ENCODE data around the gene PC. TPM values are rescaled to one million over a fixed set of nuclear protein-coding genes. Genes with fewer than 3 reads are reported as not detected.

Gene PC
- polyA plus RNA-seq, 3 donors = 4.6 to 7.1 (median 6.0) TPM

DNA sequence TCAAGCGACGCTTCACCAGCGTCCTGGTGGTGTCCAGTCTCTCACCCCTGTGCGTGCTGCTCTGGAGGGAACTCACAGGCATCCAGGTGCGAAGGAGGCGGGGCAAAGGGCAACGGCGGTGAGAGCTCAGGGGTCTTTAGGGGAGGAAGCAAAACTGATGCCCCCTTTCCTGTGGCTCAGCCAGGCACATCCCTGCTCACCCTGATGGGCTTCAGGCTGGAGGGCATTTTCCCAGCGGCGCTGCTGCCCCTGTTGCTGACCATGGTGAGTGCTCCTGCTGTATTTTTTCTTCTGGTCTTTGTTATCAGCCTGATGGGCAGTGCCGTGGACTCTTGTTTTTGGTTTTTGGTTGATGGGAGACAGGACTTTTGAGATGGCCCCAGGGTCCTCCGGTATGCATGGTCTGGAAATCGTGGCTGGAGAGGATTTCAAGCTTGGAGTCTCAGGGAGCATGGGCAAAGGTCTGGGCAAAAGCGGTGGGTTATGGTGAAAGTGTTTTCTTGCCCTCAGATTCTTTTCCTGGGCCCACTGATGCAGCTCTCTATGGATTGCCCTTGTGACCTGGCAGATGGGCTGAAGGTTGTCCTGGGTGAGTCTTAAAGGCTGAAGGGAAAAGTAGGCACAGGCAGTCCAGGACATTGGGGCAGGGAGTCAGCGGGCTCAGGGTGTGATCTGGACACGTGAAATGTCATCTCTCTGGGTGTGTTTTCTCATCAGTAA lies 114.2 kb downstream of the PC start:
- Histone ChIP-seq H3K9ac (ENCODE audit: insufficient read depth, low read length, poor library complexity, severe bottlenecking) (peak overlapping the region; percentile 100), H3K36me3 (replicated peaks in 1 of 2; ENCODE audit: control insufficient read depth in 1 of 2, insufficient read depth in 2 of 2, low read length in 2 of 2) (peaks cover 37 to 41% of the 10 kb centered on the region in 2 donors), H3K4me1 (ENCODE audit: control insufficient read depth in 1 of 2, insufficient read depth in 2 of 2, low read length in 2 of 2) (peaks cover 23 to 30% of the 10 kb centered on the region in 2 donors), H3K27me3 (ENCODE audit: control insufficient read depth in 2 of 2, insufficient read depth in 2 of 2, low read length in 2 of 2) (no peaks in the 10 kb centered on the region), H4K20me1 (ENCODE audit: insufficient read depth, low read length) (peaks cover 35% of the 10 kb centered on the region), H3K79me2 (ENCODE audit: insufficient read depth, low read length) (peaks cover 62% of the 10 kb centered on the region), H3K4me3 (replicated peaks in 1 of 3; ENCODE audit: low read depth in 2 of 3, low read length in 3 of 3) (peak overlapping the region; percentile 76 to 91 (median 82)), H3K27ac (ENCODE audit: low read depth in 1 of 2, low read length in 2 of 2) (peak overlapping the region in 1 of 2 donors; percentile 98), H3K4me2 (replicated peaks; ENCODE audit: extremely low read depth, low read length, poor library complexity, severe bottlenecking) (peak overlapping the region; percentile 95), H2AFZ (ENCODE audit: insufficient read depth, low read depth, low read length, poor library complexity, severe bottlenecking) (peak overlapping the region; percentile 87), H3K9me3 (replicated peaks in 1 of 2; ENCODE audit: control insufficient read depth in 1 of 2, insufficient read depth in 1 of 2, low read length in 2 of 2) (no peaks in the 10 kb centered on the region)
- DNase-seq = peak in 1 of 3 donors; percentile 2
- Mint-ChIP-seq H3K36me3 (peaks cover 29 to 46% of the 10 kb centered on the region in 2 donors), H3K27ac (peak overlapping the region; percentile 83 to 93 (median 90)), H3K4me3 (peak overlapping the region; percentile 78 to 91), H3K27me3 (ENCODE audit: low read depth in 3 of 3) (no peaks in the 10 kb centered on the region), H3K4me1 (peaks cover 37% of the 10 kb centered on the region), H3K9me3 (no peaks in the 10 kb centered on the region)
- 24% methylated on average over 16 of the region's 16 CpGs for WGBS (ENCODE audit: insufficient coverage)
- intact Hi-C loops (cut with micrococcal nuclease) = loop anchor here (2.0 to 10.0 kb wide), 3 partner anchors 429 to 551 kb away; partner anchors contain the start of genes BRMS1 (in 1 of the 2) and RAD9A (in 1 of the 2)
- TF ChIP-seq, protein P1, sequence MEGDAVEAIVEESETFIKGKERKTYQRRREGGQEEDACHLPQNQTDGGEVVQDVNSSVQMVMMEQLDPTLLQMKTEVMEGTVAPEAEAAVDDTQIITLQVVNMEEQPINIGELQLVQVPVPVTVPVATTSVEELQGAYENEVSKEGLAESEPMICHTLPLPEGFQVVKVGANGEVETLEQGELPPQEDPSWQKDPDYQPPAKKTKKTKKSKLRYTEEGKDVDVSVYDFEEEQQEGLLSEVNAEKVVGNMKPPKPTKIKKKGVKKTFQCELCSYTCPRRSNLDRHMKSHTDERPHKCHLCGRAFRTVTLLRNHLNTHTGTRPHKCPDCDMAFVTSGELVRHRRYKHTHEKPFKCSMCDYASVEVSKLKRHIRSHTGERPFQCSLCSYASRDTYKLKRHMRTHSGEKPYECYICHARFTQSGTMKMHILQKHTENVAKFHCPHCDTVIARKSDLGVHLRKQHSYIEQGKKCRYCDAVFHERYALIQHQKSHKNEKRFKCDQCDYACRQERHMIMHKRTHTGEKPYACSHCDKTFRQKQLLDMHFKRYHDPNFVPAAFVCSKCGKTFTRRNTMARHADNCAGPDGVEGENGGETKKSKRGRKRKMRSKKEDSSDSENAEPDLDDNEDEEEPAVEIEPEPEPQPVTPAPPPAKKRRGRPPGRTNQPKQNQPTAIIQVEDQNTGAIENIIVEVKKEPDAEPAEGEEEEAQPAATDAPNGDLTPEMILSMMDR (IDR thresholded peaks at IDR 0.05) = no peak

DNA sequence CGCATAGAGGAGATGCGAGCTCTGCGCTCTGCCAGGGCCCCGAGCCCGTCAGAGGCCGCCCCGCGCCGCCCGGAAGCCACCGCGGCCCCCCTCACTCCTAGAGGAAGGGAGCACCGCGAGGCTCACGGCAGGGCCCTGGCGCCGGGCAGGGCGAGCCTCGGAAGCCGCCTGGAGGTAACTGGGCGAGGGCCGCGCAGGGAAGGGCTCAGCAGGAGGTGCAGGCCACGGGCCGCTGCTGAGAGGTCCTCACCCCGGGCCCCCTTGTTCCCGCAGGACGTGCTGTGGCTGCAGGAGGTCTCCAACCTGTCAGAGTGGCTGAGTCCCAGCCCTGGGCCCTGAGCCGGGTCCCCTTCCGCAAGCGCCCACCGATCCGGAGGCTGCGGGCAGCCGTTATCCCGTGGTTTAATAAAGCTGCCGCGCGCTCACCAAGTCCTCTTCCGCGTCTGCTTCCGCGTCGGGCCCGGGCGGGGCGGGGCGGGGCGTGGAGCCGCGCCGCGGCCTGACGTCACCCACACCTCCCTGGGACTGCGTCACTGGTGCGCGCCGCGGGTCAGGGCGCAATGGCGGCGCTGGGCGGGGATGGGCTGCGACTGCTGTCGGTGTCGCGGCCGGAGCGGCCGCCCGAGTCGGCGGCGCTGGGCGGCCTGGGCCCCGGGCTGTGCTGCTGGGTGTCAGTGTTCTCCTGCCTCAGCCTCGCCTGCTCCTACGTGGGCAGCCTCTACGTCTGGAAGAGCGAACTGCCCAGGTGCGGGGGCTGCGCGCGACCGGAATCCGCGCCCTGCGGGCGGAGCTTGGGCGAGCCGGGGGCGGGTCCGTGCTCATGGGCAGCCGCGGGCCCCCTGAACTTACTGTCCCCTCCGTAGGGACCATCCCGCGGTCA lies 115.0 kb downstream of the PC start, which contains the start of gene RCE1:
Gene RCE1 (plus strand): TSS at position 546 of the 880 bp plus-strand sequence. CDS start 15 bp downstream, at position 561.
- DNase-seq = peak; percentile 84 to 93 (median 85)
- intact Hi-C loops (cut with micrococcal nuclease) = loop anchor here (2.0 to 10.0 kb wide), 3 partner anchors 428 to 552 kb away; partner anchors contain the start of genes BRMS1 (in 1 of the 2) and RAD9A (in 1 of the 2)
- Mint-ChIP-seq H3K9me3 (no peaks in the 10 kb centered on the region), H3K4me1 (peaks cover 37% of the 10 kb centered on the region), H3K36me3 (peaks cover 29 to 42% of the 10 kb centered on the region in 2 donors), H3K4me3 (peak within 1 kb of the TSS; percentile 90 to 94), H3K27ac (peak within 1 kb of the TSS; percentile 92 to 97 (median 93)), H3K27me3 (ENCODE audit: low read depth in 3 of 3) (no peaks in the 10 kb centered on the region)
- H3K4me1 ChIP-seq (ENCODE audit: control insufficient read depth in 1 of 2, insufficient read depth in 2 of 2, low read length in 2 of 2) = peaks cover 23 to 30% of the 10 kb centered on the region in 2 donors
- H3K36me3 ChIP-seq (replicated peaks in 1 of 2; ENCODE audit: control insufficient read depth in 1 of 2, insufficient read depth in 2 of 2, low read length in 2 of 2) = peaks cover 33 to 39% of the 10 kb centered on the region in 2 donors
- H3K79me2 ChIP-seq (ENCODE audit: insufficient read depth, low read length) = peaks cover 62% of the 10 kb centered on the region
- peak within 1 kb of the TSS; percentile 100 for H3K9ac ChIP-seq (ENCODE audit: insufficient read depth, low read length, poor library complexity, severe bottlenecking)
- H2AFZ ChIP-seq (ENCODE audit: insufficient read depth, low read depth, low read length, poor library complexity, severe bottlenecking) = peak within 1 kb of the TSS; percentile 87
- no peaks in the 10 kb centered on the region for H3K27me3 ChIP-seq (ENCODE audit: control insufficient read depth in 2 of 2, insufficient read depth in 2 of 2, low read length in 2 of 2)
- TF ChIP-seq, protein P1 (IDR thresholded peaks at IDR 0.05) = no peak
- whole genome bisulfite sequencing (ENCODE audit: insufficient coverage) = under 1% methylated on average over 97 of the region's 98 CpGs
- H3K9me3 ChIP-seq (replicated peaks in 1 of 2; ENCODE audit: control insufficient read depth in 1 of 2, insufficient read depth in 1 of 2, low read length in 2 of 2) = no peaks in the 10 kb centered on the region
- H4K20me1 ChIP-seq (ENCODE audit: insufficient read depth, low read length) = peaks cover 41% of the 10 kb centered on the region
- H3K4me3 ChIP-seq (replicated peaks in 1 of 3; ENCODE audit: low read depth in 2 of 3, low read length in 3 of 3) = peak within 1 kb of the TSS; percentile 76 to 91 (median 83)
- H3K4me2 ChIP-seq (replicated peaks; ENCODE audit: extremely low read depth, low read length, poor library complexity, severe bottlenecking) = peak within 1 kb of the TSS; percentile 95
- H3K27ac ChIP-seq (ENCODE audit: low read depth in 1 of 2, low read length in 2 of 2) = peak within 1 kb of the TSS; percentile 88 to 98
